ENCODE data around the gene PPA1.

GRCh38 chr10:70197235-70197945 lies 35.8 kb downstream of the PPA1 start:
- TF ChIP-seq CTCF (conservative IDR thresholded peaks at IDR 0.05) (no peak), ZFX (IDR thresholded peaks at IDR 0.05) (no peak)

Data from C4-2B (cell line).